Endothelial cell (in vitro differentiated cells): ENCODE results near the gene REELD1. TPM values are rescaled to one million over a fixed set of nuclear protein-coding genes. Genes with fewer than 3 reads are reported as not detected.
A peak's percentile ranks its signal among the peaks of the same experiment; 100 is the strongest.

ENCODE experiments used
- DNase-seq: peaks from one replicate; pipeline ENCODE4 v3.0.0; 2021; ENCODE audit warnings: low spot score
- H3K27ac Mint-ChIP-seq: one replicate; pipeline ENCODE4 v1.8.0; 2021; ENCODE audit warnings: mixed read lengths, inconsistent platforms; ENCODE audit not compliant: unreplicated experiment
- H3K27me3 Mint-ChIP-seq: one replicate; pipeline ENCODE4 v1.8.0; 2021; ENCODE audit warnings: mild to moderate bottlenecking, moderate library complexity, mixed read lengths, inconsistent platforms; ENCODE audit not compliant: unreplicated experiment
- H3K36me3 Mint-ChIP-seq: one replicate; pipeline ENCODE4 v1.8.0; 2021; ENCODE audit warnings: mild to moderate bottlenecking, low read depth, mixed read lengths, inconsistent platforms; ENCODE audit not compliant: unreplicated experiment
- H3K4me1 Mint-ChIP-seq: one replicate; pipeline ENCODE4 v1.8.0; 2021; ENCODE audit warnings: mild to moderate bottlenecking, mixed read lengths, inconsistent platforms; ENCODE audit not compliant: unreplicated experiment
- H3K4me3 Mint-ChIP-seq: one replicate; pipeline ENCODE4 v1.8.0; 2021; ENCODE audit warnings: mild to moderate bottlenecking, mixed read lengths, inconsistent platforms; ENCODE audit not compliant: unreplicated experiment
- H3K9me3 Mint-ChIP-seq: one replicate; pipeline ENCODE4 v1.8.0; 2021; ENCODE audit warnings: mixed read lengths, inconsistent platforms; ENCODE audit not compliant: unreplicated experiment
- CTCF ChIP-seq: fragments of 200-600 bp; sonication (generic); IDR thresholded peaks from one replicate; pipeline ENCODE4 v1.5.0; 2021; ENCODE audit warnings: antibody characterized with exemption; ENCODE audit not compliant: unreplicated experiment
- total RNA-seq: library from RNA; stranded (reverse); fragmentation: NEBNext Ultra II Directional; extraction: Animal tissue kit (Norgen Biotek cat#: 25700); gene quantifications from one replicate; pipeline ENCODE4 v1.2.1, GENCODE V29; 2021; ENCODE audit not compliant: unreplicated experiment

The REELD1 gene
- total RNA-seq, 1 donor from 2014 or later, result 0.26 TPM

- H3K36me3 Mint-ChIP-seq, result peaks cover 14% of the 10 kb centered on the region
- no peak for DNase-seq
- H3K9me3 Mint-ChIP-seq, result no peaks in the 10 kb centered on the region
- no peak overlapping the region for H3K4me3 Mint-ChIP-seq
- no peaks in the 10 kb centered on the region for H3K27me3 Mint-ChIP-seq
- H3K4me1 Mint-ChIP-seq, result peaks cover 12% of the 10 kb centered on the region
- H3K27ac Mint-ChIP-seq, result no peak overlapping the region
- TF ChIP-seq CTCF, result no peak
These were observed 28.3 kb upstream of the REELD1 start for GRCh38 chr4:146186041-146186440.

GRCh38 chr4:146186596-146186995 is 27.7 kb upstream of the REELD1 start:
- TF ChIP-seq CTCF, result no peak
- Mint-ChIP-seq H3K27ac (no peak overlapping the region), H3K27me3 (peaks cover 2% of the 10 kb centered on the region), H3K9me3 (no peaks in the 10 kb centered on the region), H3K4me1 (peaks cover 17% of the 10 kb centered on the region), H3K36me3 (peaks cover 19% of the 10 kb centered on the region), H3K4me3 (no peak overlapping the region)
- no peak for DNase-seq

- Mint-ChIP-seq H3K36me3 (peaks cover 21% of the 10 kb centered on the region), H3K4me1 (peaks cover 19% of the 10 kb centered on the region), H3K9me3 (no peaks in the 10 kb centered on the region), H3K27ac (peak overlapping the region; percentile 88), H3K4me3 (peak overlapping the region; percentile 35), H3K27me3 (peaks cover 3% of the 10 kb centered on the region)
- DNase-seq, result no peak
- TF ChIP-seq CTCF, result no peak
These were observed 23.9 kb upstream of the REELD1 start for GRCh38 chr4:146190456-146190855.

- H3K36me3 Mint-ChIP-seq, result peaks cover 25% of the 10 kb centered on the region
- peaks cover 19% of the 10 kb centered on the region for H3K4me1 Mint-ChIP-seq
These were observed 22.4 kb upstream of the REELD1 start for GRCh38 chr4:146191766-146192458.

More at GRCh38 chr4:146191766-146192458, 22.4 kb upstream of the REELD1 start:
- no peak for DNase-seq
- Mint-ChIP-seq H3K27ac (no peak overlapping the region), H3K9me3 (no peaks in the 10 kb centered on the region), H3K27me3 (peaks cover 3% of the 10 kb centered on the region), H3K4me3 (no peak overlapping the region)
- peak; percentile 40 for TF ChIP-seq CTCF
